HepG2 (cell line): ENCODE measurements around the gene APOD. TPM values are rescaled to one million over a fixed set of nuclear protein-coding genes. Genes with fewer than 3 reads are reported as not detected.
A peak's percentile ranks its signal among the peaks of the same experiment; 100 is the strongest.

Experiments used
- GLI4 ChIP-seq: sonication (generic); formaldehyde crosslinking; IDR thresholded peaks from 2 replicates; pipeline ENCODE4 v1.5.1; 2020; ENCODE audit warnings: missing genetic modification reagents, mild to moderate bottlenecking, moderate library complexity, borderline replicate concordance
- MXD4 ChIP-seq: IDR thresholded peaks from 2 replicates; pipeline ENCODE4 v1.6.1; 2016; ENCODE audit warnings: mild to moderate bottlenecking, missing biosample characterization, missing genetic modification reagents
- NFAT5 ChIP-seq: sonication (generic); formaldehyde crosslinking; IDR thresholded peaks from 2 replicates; pipeline ENCODE4 v1.4.0; 2020; ENCODE audit warnings: missing genetic modification reagents
- NFYC ChIP-seq: IDR thresholded peaks from 2 replicates; pipeline ENCODE4 v1.6.1; 2016; ENCODE audit warnings: missing genetic modification reagents, missing compliant biosample characterization
- NR3C1 ChIP-seq: sonication (generic); formaldehyde crosslinking; IDR thresholded peaks from 2 replicates; pipeline ENCODE4 v1.4.0; 2020; ENCODE audit warnings: missing genetic modification reagents
- POLR2AphosphoS5 ChIP-seq: IDR thresholded peaks from 2 replicates; pipeline ENCODE4 v1.6.1; 2012; ENCODE audit warnings: low read depth, low read length
- TFAP4 ChIP-seq: sonication (generic); IDR thresholded peaks from 2 replicates; pipeline ENCODE4 v1.6.1; 2016; ENCODE audit warnings: low read depth, borderline replicate concordance
- ZBTB44 ChIP-seq: sonication (generic); formaldehyde crosslinking; IDR thresholded peaks from 2 replicates; pipeline ENCODE4 v1.4.0; 2020; ENCODE audit warnings: missing genetic modification reagents
- ZFP41 ChIP-seq: sonication (generic); formaldehyde crosslinking; IDR thresholded peaks from 2 replicates; pipeline ENCODE4 v1.4.0; 2020; ENCODE audit warnings: mild to moderate bottlenecking, missing genetic modification reagents, borderline replicate concordance
- ZNF142 ChIP-seq: sonication (generic); formaldehyde crosslinking; IDR thresholded peaks from 2 replicates; pipeline ENCODE4 v1.4.0; 2020; ENCODE audit warnings: missing genetic modification reagents
- ZNF362 ChIP-seq: sonication (generic); formaldehyde crosslinking; IDR thresholded peaks from 2 replicates; pipeline ENCODE4 v1.4.0; 2020; ENCODE audit warnings: missing genetic modification reagents, mild to moderate bottlenecking, borderline replicate concordance
- ZNF446 ChIP-seq: sonication (generic); formaldehyde crosslinking; IDR thresholded peaks from 2 replicates; pipeline ENCODE4 v1.5.0; 2020; ENCODE audit warnings: mild to moderate bottlenecking, missing genetic modification reagents
- ZNF451 ChIP-seq: sonication (generic); formaldehyde crosslinking; IDR thresholded peaks from 2 replicates; pipeline ENCODE4 v1.5.0; 2020; ENCODE audit warnings: mild to moderate bottlenecking, missing genetic modification reagents
- ZNF577 ChIP-seq: sonication (generic); formaldehyde crosslinking; IDR thresholded peaks from 2 replicates; pipeline ENCODE4 v1.4.0; 2020; ENCODE audit warnings: mild to moderate bottlenecking, low read depth, missing genetic modification reagents, borderline replicate concordance
- ZNF607 ChIP-seq: sonication (generic); formaldehyde crosslinking; IDR thresholded peaks from 2 replicates; pipeline ENCODE4 v1.5.1; 2020; ENCODE audit warnings: missing genetic modification reagents, mild to moderate bottlenecking, borderline replicate concordance
- ZNF777 ChIP-seq: sonication (generic); formaldehyde crosslinking; IDR thresholded peaks from 2 replicates; pipeline ENCODE4 v1.4.0; 2020; ENCODE audit warnings: missing genetic modification reagents
- polyA plus RNA-seq, 8 experiments: library from polyadenylated mRNA; depleted of rRNA in 3 of 8; stranded (reverse) in 7 of 8; unstranded in 1 of 8; fragments of >200 nt; fragmentation: Illumina TruSeq in 4 of 8; extraction: Trizol in 4 of 8; gene quantifications; 2 replicates each; pipeline versions ENCODE4 v1.2.1 to v1.2.3, GENCODE V29; 2011 to 2016; ENCODE audit warnings: low read depth in 4 of 8, missing spikeins in 1 of 8, mixed read lengths in 1 of 8; ENCODE audit not compliant: insufficient read depth in 1 of 8
- total RNA-seq, 5 experiments: library from RNA; depleted of rRNA; stranded (reverse); fragments of >200 nt; fragmentation: Illumina TruSeq; extraction: Trizol; gene quantifications; 2 replicates each; pipeline ENCODE4 v1.2.3, GENCODE V29; 2016; ENCODE audit warnings: low read depth in 1 of 5

The APOD gene
- total and polyA plus RNA-seq, 2 of the 13 experiments (the other 11 are each of a cell fraction or from before 2014, with no cell fraction given): not detected

DNA sequence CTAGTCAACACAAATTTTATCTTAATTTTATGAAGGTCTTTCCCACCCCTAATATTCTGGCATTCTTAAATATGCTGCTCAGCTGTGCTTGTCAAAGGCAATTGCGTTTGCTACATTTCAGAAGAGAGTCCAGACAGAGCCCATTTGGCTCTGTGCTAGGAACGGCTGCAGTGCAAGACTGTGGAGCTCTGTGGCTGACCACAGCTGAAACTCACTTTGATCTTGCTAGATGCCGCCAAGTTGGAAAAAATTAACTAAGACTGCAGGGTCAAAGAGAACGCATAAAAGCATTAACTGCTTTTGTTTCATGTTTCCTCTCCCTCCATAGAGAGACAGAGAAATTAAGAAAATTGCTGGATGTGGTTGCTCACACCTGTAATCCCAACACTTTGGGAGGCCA, 33.0 kb downstream of the APOD start (continued):
- no peak for TF ChIP-seq ZBTB44 (CRISPR knock-in tag)
- no peak for TF ChIP-seq ZNF451
- TF ChIP-seq ZNF446 (CRISPR knock-in tag): no peak
- no peak for TF ChIP-seq POLR2AphosphoS5
- TF ChIP-seq ZFP41 (CRISPR knock-in tag): no peak
- no peak for TF ChIP-seq GLI4 (CRISPR knock-in tag)
- no peak for TF ChIP-seq ZNF362 (CRISPR knock-in tag)
- no peak for TF ChIP-seq ZNF777
- 0 out of 2 replicates have a peak, but pooled peaks have one; percentile 7 for TF ChIP-seq ZNF607 (CRISPR knock-in tag)
- TF ChIP-seq ZNF142 (CRISPR knock-in tag): no peak
- TF ChIP-seq MXD4 (CRISPR knock-in tag): no peak
- TF ChIP-seq NFAT5: no peak
- TF ChIP-seq ZNF577: no peak
- peak; percentile 85 for TF ChIP-seq TFAP4
- no peak for TF ChIP-seq NFYC (CRISPR knock-in tag)
- no peak for TF ChIP-seq NR3C1 (CRISPR knock-in tag)
